ENCODE results near the gene PAQR6.

DNA sequence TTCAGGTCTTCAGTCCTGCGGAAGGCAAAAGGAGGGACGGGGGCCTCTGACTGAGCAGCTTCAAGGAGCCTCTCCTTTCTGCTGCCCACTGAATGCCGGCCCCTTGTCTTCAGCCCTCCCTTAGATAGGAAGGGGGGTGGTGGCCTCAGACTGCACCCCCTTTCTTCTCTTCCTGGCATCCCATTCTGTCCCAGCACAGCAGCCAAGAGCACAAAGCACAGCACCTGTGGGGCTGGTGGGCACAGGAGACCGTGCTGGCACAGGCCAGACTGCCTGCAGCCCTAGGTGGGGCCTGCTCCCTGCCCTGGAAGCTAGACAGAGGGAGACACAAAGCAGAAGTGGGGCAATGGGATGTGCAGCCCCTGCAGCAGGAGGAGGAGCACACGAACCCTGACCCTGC, 1.7 kb upstream of the PAQR6 start:
- TF ChIP-seq EZH2phosphoT487 (IDR thresholded peaks at IDR 0.05; ENCODE audit: borderline replicate concordance, low read length) (no peak), CTCF (conservative IDR thresholded peaks at IDR 0.05; ENCODE audit: low read depth, low read length) (no peak)

Measured in PC-3 (cell line).